ENCODE data around the gene MYMX. TPM values are rescaled to one million over a fixed set of nuclear protein-coding genes. Genes with fewer than 3 reads are reported as not detected.
"Not testable (repeated sequence)": the region's sequence is repeated elsewhere in the genome, so short reads cannot be mapped to it uniquely, and the experiment has no call there.

MYMX gene
- total RNA-seq (2014; rRNA removed; shearing (Covaris generic)): 0.43 and 8.3 TPM in 2 replicates

- in situ Hi-C loops (cut with HindIII; ENCODE audit: low sequenced_read_pairs): no loop called here
- DNase-seq (ENCODE audit: low spot score): no peak
Observed at GRCh38 chr6:44216677-44217331, at the start of gene MYMX. Gene MYMX (plus strand): TSS chr6:44216926. CDS start chr6:44217472, 546 bp downstream.

- no peak for DNase-seq (ENCODE audit: low spot score)
- in situ Hi-C loops (cut with HindIII; ENCODE audit: low sequenced_read_pairs): no loop called here
Observed at GRCh38 chr6:44167567-44167966, 49.2 kb upstream of the MYMX start.

GRCh38 chr6:44169154-44169553 lies 47.6 kb upstream of the MYMX start:
- no peak for DNase-seq (ENCODE audit: low spot score)
- in situ Hi-C loops (cut with HindIII; ENCODE audit: low sequenced_read_pairs): no loop called here

GRCh38 chr6:44169886-44170570 lies 46.7 kb upstream of the MYMX start:
- no peak for DNase-seq (ENCODE audit: low spot score)
- in situ Hi-C loops (cut with HindIII; ENCODE audit: low sequenced_read_pairs): no loop called here

GRCh38 chr6:44171899-44172546 lies 44.7 kb upstream of the MYMX start:
- in situ Hi-C loops (cut with HindIII; ENCODE audit: low sequenced_read_pairs): no loop called here
- no peak for DNase-seq (ENCODE audit: low spot score)

GRCh38 chr6:44172731-44173500 lies 43.8 kb upstream of the MYMX start:
- in situ Hi-C loops (cut with HindIII; ENCODE audit: low sequenced_read_pairs): no loop called here
- peak; percentile 86 for DNase-seq (ENCODE audit: low spot score)

- in situ Hi-C loops (cut with HindIII; ENCODE audit: low sequenced_read_pairs): no loop called here
- DNase-seq (ENCODE audit: low spot score): no peak
Observed at GRCh38 chr6:44176130-44176761, 40.5 kb upstream of the MYMX start.

- no peak for DNase-seq (ENCODE audit: low spot score)
- in situ Hi-C loops (cut with HindIII; ENCODE audit: low sequenced_read_pairs): no loop called here
Observed at GRCh38 chr6:44176762-44177509, 39.8 kb upstream of the MYMX start.

- in situ Hi-C loops (cut with HindIII; ENCODE audit: low sequenced_read_pairs): no loop called here
- DNase-seq (ENCODE audit: low spot score): no peak
Observed at GRCh38 chr6:44177691-44178423, 38.9 kb upstream of the MYMX start.

GRCh38 chr6:44178424-44179071 lies 38.2 kb upstream of the MYMX start:
- DNase-seq (ENCODE audit: low spot score): no peak
- in situ Hi-C loops (cut with HindIII; ENCODE audit: low sequenced_read_pairs): no loop called here

GRCh38 chr6:44179072-44179536 lies 37.6 kb upstream of the MYMX start:
- DNase-seq (ENCODE audit: low spot score): no peak
- in situ Hi-C loops (cut with HindIII; ENCODE audit: low sequenced_read_pairs): no loop called here

- DNase-seq (ENCODE audit: low spot score): no peak
- in situ Hi-C loops (cut with HindIII; ENCODE audit: low sequenced_read_pairs): no loop called here
Observed at GRCh38 chr6:44179648-44180047, 37.1 kb upstream of the MYMX start.

GRCh38 chr6:44180406-44180805 lies 36.3 kb upstream of the MYMX start:
- no peak for DNase-seq (ENCODE audit: low spot score)
- in situ Hi-C loops (cut with HindIII; ENCODE audit: low sequenced_read_pairs): no loop called here

GRCh38 chr6:44180886-44181285 lies 35.8 kb upstream of the MYMX start:
- in situ Hi-C loops (cut with HindIII; ENCODE audit: low sequenced_read_pairs): no loop called here
- no peak for DNase-seq (ENCODE audit: low spot score)

GRCh38 chr6:44181784-44182183 lies 34.9 kb upstream of the MYMX start:
- DNase-seq (ENCODE audit: low spot score); in situ Hi-C loops (cut with HindIII; ENCODE audit: low sequenced_read_pairs): not testable (repeated sequence)

- in situ Hi-C loops (cut with HindIII; ENCODE audit: low sequenced_read_pairs): no loop called here
- no peak for DNase-seq (ENCODE audit: low spot score)
Observed at GRCh38 chr6:44182911-44183390, 33.8 kb upstream of the MYMX start.

- in situ Hi-C loops (cut with HindIII; ENCODE audit: low sequenced_read_pairs): no loop called here
- no peak for DNase-seq (ENCODE audit: low spot score)
Observed at GRCh38 chr6:44183783-44184182, 32.9 kb upstream of the MYMX start.
